ENCODE measurements around the gene JUNB.
A peak's percentile ranks its signal among the peaks of the same experiment; 100 is the strongest.

DNA sequence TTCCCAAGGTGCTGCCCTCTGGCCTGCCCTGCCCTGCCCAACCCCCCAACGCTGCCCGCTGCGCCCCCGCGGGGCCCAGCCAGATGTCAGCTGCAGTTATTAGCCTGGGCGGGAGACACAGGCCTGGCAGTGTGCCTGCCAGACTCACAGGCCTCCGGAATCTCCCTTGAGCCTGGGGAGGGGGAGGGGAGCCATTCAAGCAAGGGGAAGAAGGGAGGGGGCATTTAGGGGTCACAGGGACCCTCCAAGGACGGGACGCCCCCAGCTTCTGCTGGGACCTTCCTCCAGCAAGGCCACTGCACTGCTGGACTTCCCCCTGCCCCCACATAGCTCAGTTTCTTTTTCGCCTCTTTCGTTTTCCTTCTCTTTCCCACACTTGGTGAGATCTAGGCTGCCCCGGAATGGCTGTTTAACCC, 2.6 kb upstream of the JUNB start:
- no peak for TF ChIP-seq EZH2 (IDR thresholded peaks at IDR 0.05; ENCODE audit: low read length)
- peak in 1 of 3 experiments; percentile 19 for TF ChIP-seq CTCF (optimal IDR thresholded peaks at IDR 0.05 in 1 of 3, IDR thresholded peaks at IDR 0.05 in 1 of 3, conservative IDR thresholded peaks at IDR 0.05 in 1 of 3; ENCODE audit: extremely low read depth in 1 of 3, insufficient read depth in 2 of 3, low read length in 3 of 3)

Data from keratinocyte (primary cell).